GM19035 (cell line): Measurements from ENCODE around the gene UNK.

Experiments
- ATAC-seq: cut with Tn5 transposase; IDR thresholded peaks from one replicate; pipeline ENCODE4 v1.9.1; 2021; ENCODE audit not compliant: unreplicated experiment

Gene UNK, protein sequence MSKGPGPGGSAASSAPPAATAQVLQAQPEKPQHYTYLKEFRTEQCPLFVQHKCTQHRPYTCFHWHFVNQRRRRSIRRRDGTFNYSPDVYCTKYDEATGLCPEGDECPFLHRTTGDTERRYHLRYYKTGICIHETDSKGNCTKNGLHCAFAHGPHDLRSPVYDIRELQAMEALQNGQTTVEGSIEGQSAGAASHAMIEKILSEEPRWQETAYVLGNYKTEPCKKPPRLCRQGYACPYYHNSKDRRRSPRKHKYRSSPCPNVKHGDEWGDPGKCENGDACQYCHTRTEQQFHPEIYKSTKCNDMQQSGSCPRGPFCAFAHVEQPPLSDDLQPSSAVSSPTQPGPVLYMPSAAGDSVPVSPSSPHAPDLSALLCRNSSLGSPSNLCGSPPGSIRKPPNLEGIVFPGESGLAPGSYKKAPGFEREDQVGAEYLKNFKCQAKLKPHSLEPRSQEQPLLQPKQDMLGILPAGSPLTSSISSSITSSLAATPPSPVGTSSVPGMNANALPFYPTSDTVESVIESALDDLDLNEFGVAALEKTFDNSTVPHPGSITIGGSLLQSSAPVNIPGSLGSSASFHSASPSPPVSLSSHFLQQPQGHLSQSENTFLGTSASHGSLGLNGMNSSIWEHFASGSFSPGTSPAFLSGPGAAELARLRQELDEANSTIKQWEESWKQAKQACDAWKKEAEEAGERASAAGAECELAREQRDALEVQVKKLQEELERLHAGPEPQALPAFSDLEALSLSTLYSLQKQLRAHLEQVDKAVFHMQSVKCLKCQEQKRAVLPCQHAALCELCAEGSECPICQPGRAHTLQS

DNA sequence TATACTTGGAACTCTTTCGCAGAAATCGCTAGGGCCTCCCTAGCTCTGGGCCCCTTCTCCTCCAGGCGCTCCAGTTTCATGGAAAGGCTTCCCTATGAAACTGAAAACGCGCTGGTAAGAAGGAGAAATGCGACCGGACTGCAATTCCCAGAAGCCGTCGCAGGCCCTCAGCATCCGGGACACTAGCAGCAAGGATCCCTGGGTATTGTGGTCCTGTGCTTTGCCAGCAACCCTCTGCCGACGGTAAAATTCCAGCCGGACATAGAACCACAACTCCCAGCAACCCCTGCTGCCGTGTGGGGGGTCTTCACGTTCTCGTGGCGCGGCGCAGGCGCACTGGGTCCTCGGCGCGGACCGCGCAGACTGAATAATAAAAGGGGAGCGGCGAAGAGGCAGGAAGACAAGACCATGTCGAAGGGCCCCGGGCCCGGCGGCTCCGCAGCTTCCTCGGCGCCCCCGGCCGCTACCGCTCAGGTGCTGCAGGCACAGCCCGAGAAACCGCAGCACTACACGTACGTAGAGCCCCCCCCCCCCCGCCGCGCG lies at the start of gene UNK:
Gene UNK (plus strand): TSS at position 334 of the 543 bp plus-strand sequence. CDS start 75 bp downstream, at position 409.
- ATAC-seq: peak; percentile 65

DNA sequence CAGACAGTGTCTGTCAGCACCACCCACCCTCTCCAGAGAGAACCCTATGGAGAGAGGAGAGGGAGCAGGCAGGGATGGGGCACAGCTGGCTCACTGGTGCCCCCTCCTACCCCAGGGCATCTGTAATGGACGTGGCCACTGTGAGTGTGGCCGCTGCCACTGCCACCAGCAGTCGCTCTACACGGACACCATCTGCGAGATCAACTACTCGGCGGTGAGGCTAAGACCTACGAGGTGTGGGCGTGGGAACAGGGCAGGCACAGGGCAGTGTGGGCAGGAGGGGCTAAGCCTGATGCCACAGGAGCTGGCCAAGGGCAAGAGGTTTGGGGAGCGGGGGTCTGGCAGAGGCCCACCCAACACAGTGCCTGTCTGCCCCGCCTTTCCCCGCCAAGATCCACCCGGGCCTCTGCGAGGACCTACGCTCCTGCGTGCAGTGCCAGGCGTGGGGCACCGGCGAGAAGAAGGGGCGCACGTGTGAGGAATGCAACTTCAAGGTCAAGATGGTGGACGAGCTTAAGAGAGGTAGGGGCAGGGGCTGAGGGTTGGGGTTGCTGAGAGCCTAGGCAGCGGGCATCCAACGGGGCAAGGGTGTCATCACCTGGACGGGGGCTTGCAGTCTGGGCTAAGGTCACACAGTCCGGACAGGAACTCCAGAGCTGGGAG lies 48.3 kb upstream of the UNK start:
- ATAC-seq: no peak

DNA sequence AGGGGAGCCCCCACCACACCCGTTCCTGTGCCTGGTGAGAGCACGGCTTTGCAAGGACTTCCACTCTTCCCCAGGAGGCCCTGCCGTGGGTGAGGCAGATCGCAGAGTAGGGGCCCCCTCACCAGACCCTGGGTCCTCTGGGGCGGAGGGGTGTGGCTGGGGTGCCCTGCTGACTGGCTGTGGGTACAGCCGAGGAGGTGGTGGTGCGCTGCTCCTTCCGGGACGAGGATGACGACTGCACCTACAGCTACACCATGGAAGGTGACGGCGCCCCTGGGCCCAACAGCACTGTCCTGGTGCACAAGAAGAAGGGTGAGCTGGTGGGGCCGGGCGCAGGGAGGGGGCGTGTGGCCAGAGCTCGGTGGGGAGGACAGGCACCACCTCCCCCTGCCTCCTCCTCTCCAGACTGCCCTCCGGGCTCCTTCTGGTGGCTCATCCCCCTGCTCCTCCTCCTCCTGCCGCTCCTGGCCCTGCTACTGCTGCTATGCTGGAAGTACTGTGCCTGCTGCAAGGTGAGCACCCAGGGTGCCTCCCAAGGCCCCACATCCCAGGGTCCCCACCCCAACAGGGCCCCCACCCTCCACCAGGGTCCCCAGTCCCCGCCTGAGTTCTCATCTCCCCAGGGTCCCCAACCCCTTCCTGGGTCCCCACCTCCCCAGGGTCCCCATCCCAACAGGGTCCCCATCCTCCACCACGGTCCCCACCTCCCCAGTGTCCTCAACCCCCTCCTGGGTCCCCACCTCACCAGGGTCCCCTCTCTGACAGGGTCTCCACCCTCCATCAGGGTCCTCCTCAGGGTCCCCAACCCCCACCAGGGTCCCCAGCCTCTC lies 47.3 kb upstream of the UNK start:
- ATAC-seq: no peak

DNA sequence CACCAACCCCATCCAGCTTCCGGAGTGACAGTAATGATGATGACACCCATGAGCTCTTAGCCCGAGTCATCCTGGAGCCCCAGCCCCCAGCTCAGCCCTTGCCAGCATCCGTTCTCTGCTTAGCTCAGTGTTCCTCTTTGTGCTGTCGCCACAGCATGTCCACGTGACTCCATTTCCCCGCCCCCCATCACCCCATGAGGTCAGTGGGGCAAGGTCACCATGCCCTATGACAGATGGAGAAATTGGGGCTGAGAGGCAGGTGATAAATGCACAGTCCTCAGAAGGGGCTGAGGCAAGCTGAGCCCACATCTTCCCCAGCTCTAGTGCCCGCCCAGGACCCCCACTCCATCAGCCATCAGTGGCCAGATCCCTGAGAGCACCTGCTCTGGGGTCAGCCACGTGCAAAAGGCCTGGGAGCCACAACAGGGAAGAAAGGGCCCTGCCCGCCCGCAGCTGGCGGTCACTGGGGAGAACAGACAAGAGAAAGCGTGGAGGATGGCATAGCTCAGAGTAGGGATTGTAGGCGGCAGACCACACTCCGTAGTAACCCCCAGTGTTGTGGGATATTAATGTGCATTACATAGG lies 46.3 kb upstream of the UNK start:
- no peak for ATAC-seq

DNA sequence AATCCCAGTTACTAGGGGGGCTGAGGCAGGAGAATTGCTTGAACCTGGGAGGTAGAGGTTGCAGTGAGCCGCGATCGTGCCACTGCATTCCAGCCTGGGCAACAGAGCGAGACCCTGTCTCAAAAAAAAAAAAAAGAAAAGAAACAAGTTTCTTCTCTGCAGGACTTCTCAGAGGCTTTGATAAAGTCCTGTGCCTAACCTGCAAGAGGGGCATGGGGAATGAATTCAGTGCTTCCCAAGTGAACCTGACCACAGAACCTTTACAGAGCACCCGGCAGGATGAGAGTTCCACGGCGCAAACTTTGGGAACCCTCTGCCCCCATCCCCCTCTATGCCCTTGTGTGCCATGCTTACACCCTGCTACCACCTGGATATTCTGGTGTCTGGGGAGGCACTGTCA lies 45.4 kb upstream of the UNK start:
- no peak for ATAC-seq

DNA sequence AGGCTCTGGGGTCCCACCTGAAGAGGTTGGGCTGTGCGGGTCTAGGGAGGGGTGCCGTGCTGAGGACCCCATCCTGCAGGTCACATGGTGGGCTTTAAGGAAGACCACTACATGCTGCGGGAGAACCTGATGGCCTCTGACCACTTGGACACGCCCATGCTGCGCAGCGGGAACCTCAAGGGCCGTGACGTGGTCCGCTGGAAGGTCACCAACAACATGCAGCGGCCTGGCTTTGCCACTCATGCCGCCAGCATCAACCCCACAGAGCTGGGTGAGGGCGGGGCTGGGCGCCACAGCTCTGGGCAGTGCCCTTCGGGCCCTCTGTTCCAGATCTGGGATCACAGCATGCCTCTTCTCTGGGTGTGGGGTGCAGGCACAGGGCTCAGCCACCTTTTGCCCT lies 44.8 kb upstream of the UNK start:
- no peak for ATAC-seq

DNA sequence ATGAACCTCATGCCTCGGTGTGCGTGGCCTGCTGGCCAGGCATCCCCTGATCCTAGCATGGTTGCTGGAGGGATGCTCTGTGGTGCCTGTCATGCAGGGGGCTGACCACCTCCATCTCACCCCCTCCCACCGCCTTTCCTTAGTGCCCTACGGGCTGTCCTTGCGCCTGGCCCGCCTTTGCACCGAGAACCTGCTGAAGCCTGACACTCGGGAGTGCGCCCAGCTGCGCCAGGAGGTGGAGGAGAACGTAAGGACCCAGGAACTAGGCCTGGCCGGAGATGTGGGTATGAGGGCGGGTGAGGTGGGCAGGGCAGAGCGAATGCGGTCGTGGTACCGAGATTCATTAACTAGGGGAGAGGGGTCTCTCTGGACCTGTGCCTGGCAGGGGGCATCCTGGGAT lies 44.4 kb upstream of the UNK start:
- no peak for ATAC-seq

DNA sequence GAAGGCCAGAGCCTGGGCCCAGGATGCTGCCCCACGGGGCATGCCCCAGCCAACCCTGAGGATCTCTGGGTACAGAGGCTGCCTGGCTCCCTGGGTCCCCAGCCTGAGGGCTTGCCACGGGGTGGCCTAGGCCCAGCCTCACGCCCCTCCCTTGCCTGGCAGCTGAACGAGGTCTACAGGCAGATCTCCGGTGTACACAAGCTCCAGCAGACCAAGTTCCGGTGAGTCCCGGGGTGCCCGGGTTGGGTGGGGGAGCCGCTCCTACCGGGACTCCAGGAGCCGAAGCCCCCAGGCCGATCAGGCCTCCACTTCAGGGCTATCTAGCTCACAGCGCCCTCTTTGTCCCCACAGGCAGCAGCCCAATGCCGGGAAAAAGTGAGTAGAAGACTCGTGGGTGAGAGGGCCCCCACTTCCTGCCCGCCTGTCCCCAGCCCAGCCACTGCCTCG lies 44.0 kb upstream of the UNK start:
- ATAC-seq: no peak

DNA sequence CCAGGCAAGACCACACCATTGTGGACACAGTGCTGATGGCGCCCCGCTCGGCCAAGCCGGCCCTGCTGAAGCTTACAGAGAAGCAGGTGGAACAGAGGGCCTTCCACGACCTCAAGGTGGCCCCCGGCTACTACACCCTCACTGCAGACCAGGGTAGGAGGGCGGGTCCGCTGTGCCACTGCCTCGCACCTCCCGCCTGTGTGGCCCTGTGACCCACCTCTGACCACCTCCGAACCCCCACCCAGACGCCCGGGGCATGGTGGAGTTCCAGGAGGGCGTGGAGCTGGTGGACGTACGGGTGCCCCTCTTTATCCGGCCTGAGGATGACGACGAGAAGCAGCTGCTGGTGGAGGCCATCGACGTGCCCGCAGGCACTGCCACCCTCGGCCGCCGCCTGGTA lies 42.3 kb upstream of the UNK start:
- ATAC-seq: no peak

DNA sequence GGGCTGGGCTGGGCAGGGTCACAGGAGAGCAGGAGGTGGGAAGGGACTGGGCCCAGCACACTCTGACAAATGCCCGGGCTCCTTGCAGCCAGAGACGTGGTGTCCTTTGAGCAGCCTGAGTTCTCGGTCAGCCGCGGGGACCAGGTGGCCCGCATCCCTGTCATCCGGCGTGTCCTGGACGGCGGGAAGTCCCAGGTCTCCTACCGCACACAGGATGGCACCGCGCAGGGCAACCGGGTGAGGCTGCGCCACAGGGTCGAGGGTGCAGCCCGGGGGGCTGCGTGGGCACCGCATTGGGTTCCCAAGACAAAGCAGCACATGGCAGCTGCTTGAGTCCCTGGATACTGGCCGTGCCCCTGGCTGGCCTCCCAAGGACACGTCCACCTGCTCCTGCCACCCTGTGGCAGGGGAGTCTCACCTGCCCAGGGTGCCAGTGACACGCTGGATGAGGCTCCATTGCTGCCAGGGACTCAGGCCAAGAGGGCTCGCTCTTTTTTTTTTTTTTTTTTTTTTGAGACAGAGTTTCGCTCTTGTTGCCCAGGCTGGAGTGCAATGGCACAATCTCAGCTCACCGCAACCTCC lies 40.9 kb upstream of the UNK start:
- no peak for ATAC-seq

DNA sequence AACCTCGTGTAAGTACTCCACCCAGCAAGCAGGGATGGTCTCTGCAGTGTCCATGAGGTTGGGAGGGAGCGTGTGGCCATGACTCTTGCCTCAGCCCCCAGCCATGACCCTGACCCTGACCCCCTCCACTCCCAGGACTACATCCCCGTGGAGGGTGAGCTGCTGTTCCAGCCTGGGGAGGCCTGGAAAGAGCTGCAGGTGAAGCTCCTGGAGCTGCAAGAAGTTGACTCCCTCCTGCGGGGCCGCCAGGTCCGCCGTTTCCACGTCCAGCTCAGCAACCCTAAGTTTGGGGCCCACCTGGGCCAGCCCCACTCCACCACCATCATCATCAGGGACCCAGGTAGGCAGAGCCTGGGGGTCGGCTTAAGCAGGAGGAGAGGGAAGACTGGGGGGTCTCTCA lies 35.9 kb upstream of the UNK start:
- ATAC-seq: no peak

DNA sequence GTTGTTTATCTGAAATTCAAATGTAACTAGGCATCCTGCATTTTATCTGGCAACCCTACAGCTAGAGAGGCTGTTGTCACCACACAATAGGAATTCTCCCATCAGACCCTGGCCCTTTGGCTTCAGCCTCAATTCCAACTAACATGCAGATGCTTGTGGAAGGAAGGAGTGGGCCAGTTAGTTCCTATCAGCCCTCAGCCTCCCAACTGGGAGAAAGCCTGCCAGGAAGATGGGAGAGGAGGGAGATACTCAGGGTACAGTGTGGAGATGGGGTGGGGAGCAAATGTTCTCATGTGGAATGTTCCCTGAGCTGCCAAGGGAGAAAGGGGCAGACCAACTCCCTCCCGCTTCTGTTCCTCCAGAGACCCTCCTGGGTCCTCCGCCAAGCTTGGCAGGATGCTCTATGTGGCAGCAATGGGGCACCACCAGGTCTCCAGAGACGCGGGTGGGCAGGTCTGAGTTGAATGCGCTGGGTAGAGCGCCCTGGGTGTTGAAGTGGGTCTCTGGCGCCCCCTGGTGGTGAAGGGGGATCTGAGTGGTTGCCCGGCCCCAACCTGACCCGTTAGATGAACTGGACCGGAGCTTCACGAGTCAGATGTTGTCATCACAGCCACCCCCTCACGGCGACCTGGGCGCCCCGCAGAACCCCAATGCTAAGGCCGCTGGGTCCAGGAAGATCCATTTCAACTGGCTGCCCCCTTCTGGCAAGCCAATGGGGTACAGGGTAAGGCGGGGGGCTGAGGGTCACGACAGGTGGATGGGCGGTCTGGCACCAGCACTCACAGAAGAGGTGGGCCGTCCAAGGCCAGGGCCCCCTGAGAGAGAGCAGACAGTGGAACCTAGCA lies 34.8 kb upstream of the UNK start:
- ATAC-seq: no peak

DNA sequence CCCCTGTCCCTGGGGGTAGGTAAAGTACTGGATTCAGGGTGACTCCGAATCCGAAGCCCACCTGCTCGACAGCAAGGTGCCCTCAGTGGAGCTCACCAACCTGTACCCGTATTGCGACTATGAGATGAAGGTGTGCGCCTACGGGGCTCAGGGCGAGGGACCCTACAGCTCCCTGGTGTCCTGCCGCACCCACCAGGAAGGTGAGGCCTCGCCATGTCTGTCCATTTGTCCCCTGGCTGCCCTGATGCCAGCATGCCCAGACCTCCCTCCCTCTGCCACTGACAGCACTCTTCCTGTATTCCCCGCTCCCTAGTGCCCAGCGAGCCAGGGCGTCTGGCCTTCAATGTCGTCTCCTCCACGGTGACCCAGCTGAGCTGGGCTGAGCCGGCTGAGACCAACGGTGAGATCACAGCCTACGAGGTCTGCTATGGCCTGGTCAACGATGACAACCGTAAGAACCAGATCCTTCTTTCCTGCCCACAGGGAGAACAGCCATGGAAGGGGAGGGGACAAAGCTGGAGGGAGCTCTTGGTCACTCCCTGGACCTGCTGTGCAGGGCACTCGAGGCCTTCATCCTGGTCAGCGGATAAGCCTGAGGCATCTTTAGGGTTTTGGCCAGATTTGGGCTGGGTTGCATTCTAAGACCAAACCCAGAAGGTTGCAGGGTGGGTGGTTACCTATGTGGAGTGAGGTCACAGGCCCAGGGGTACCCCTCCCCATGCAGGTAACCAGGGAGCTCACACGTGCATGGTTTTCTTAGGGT lies 33.8 kb upstream of the UNK start:
- ATAC-seq: no peak

DNA sequence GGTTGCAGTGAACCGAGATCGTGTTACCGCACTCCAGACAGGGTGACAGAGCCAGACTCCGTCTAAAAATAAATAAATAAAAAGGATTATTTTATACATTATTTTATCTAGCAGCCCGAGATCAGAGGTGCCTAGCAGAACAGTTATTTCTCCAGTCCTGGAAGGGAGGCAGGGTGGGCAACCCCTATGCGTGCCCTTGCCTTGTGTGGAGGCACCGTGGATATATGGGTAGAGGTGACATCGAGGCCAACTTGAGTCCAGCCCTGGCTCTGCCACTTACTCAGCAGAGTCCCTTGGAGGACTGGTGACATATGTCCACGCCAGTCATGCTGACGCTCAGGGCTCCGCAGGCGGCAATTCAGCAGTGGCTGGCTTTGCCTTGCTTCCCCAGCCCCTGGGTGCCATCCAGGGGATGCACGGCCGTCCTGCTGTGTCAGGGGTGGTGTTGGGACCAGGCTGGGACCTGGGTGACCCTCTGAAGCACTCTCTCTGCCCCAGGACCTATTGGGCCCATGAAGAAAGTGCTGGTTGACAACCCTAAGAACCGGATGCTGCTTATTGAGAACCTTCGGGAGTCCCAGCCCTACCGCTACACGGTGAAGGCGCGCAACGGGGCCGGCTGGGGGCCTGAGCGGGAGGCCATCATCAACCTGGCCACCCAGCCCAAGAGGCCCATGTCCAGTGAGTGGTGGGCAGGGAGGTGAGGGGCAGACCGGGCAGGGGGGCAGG lies 32.8 kb upstream of the UNK start:
- ATAC-seq: no peak

DNA sequence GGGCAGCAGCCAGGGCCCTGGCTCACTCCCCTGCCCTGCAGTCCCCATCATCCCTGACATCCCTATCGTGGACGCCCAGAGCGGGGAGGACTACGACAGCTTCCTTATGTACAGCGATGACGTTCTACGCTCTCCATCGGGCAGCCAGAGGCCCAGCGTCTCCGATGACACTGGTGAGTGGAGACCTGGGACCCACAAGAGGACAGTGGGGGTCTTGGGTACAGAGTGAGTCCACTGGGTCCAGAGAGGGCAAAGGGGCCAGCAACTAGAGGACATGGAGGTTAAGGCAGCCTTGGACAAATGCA lies 32.2 kb upstream of the UNK start:
- ATAC-seq: no peak

DNA sequence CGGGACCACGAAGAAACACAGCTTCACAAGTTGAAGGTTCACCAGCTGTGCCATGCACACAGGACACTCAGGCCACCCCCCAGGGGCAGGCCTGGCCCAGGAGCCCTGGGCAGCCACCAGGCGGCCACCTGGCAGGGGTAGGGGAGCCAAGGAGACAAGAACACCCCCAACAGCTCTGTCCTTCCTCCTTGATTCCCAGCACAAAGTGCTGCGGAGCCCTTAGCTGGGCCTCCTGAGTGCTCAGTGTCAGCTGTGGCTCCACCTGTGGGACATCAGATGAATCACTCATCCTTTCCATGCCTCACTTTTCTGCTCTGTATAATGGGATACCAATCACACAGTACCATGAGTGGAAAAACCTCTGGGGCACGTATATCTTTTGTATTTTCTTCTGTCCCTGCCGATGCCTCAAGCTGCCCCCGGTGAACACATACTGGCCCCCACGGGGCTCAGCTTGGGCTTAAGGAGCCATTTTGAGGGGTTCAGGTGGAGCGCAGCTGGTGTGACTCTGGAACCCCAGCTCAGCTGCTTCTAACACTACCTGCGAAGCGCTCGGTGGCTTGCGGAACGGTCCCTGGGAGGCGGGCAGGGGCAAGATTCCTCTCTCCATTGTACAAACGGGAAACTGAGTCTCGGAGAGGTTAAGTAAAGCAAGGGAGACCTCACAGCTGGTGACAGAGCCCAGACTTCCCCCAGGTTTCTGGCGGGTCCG lies 31.6 kb upstream of the UNK start:
- ATAC-seq: no peak
